ENCODE data around the gene PSG1. TPM values are rescaled to one million over a fixed set of nuclear protein-coding genes. Genes with fewer than 3 reads are reported as not detected.
"Not testable (repeated sequence)": the region's sequence is repeated elsewhere in the genome, so short reads cannot be mapped to it uniquely, and the experiment has no call there.

Gene PSG1
- total RNA-seq, 1 experiment from 2014 or later: not detected

DNA sequence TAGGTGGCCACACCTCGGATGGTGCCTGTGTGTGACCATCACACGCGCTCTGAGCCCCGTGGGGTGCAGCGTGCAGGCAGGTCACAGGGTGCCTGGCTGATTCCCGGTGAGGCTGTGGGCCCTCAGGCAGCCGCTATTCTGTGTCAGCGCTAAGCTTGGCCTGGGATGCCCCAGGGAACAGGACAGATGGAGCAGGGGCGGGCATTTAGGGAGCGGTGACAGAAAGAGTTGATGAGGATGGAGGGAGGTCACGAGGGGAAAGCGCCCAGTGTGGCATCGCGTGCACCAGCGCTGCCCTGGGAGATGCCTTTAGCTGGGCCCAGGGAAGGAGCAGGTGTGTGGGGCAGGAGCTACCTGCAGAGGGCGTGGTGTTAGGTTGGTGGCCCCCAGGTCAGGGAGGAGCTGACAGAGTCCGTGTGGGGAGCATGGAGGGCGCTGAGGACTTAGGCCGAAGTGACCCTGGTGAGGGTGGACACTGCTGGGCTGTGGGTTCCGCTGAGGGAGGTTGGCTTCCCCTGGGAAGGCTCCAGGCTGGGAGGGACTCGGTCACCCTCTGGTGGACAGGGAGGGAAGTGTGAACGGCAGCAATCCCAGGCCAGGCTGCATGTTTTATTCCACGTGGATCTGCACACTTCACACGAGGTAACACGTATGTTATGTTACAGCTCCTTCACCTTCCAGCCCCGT, 39.7 kb upstream of the PSG1 start:
- TF ChIP-seq, protein P1, sequence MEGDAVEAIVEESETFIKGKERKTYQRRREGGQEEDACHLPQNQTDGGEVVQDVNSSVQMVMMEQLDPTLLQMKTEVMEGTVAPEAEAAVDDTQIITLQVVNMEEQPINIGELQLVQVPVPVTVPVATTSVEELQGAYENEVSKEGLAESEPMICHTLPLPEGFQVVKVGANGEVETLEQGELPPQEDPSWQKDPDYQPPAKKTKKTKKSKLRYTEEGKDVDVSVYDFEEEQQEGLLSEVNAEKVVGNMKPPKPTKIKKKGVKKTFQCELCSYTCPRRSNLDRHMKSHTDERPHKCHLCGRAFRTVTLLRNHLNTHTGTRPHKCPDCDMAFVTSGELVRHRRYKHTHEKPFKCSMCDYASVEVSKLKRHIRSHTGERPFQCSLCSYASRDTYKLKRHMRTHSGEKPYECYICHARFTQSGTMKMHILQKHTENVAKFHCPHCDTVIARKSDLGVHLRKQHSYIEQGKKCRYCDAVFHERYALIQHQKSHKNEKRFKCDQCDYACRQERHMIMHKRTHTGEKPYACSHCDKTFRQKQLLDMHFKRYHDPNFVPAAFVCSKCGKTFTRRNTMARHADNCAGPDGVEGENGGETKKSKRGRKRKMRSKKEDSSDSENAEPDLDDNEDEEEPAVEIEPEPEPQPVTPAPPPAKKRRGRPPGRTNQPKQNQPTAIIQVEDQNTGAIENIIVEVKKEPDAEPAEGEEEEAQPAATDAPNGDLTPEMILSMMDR (conservative IDR thresholded peaks at IDR 0.05): 0 out of 3 replicates have a peak, but pooled peaks have one; percentile 11
- H4K20me1 ChIP-seq (ENCODE audit: control insufficient read depth, insufficient read depth, insufficient read length): not testable (repeated sequence)

DNA sequence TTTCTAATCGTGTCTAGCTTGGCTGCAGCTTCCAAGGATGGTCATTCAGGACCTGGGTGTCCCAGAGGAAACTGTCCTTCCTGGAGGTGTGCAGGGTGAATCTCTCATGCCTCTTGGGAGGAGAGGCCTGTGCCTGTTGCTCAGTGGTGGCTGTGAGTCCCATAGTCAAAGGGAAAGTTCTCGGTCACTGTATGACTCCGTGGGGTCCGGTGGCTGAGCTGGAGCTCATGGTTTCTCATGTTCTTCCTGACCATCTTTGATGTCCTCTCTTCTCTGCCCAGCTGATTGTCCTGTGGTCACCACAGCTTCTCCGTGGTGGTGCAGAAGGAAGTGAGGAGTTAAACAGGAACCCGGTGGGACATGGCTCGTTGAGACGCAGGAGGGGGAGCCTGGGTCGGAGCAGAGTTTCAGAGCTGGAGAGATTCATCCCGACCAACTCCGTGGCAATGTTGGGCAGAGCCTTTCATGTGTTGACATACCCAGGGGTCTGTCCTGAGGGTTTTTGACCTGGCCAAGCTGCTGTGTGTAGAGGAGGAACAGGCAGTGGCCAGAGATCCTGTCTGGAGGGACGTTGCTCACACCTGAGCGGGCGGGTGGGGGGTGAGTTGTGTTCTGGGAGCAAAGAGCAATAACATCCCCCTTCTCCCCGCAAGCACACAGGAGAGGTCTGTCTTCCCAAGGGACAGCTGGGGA, 39.0 kb upstream of the PSG1 start:
- not testable (repeated sequence) for H3K27me3 ChIP-seq (ENCODE audit: insufficient read depth, low read length); H3K23me2 ChIP-seq (ENCODE audit: insufficient read length, low read depth, low read length, poor library complexity, severe bottlenecking); H3K27me3 Mint-ChIP-seq (ENCODE audit: low read depth); H2BK5ac ChIP-seq (ENCODE audit: insufficient read length, low read length); H3K56ac ChIP-seq (ENCODE audit: insufficient read length, low read depth, low read length); H4K8ac ChIP-seq (replicated peaks; ENCODE audit: insufficient read length, low read depth, low read length); H2BK120ac ChIP-seq (ENCODE audit: low read depth, low read length, poor library complexity, severe bottlenecking); H3K4me2 ChIP-seq (ENCODE audit: insufficient read depth, insufficient read length, low read length); H3K27ac Mint-ChIP-seq; H2BK20ac ChIP-seq (ENCODE audit: low read depth, low read length, poor library complexity, severe bottlenecking); H4K91ac ChIP-seq (ENCODE audit: insufficient read length, low read depth, low read length); H3K23ac ChIP-seq (ENCODE audit: insufficient read length, low read depth, low read length); H2AFZ ChIP-seq (ENCODE audit: low read length); H2AK5ac ChIP-seq (ENCODE audit: insufficient read length, low read length); H3K14ac ChIP-seq (ENCODE audit: insufficient read depth, low read length); H3K9ac ChIP-seq (ENCODE audit: extremely low read depth, insufficient read length, low read length); H3T11ph ChIP-seq (ENCODE audit: low read length); H3K79me2 ChIP-seq (ENCODE audit: insufficient read depth, low read length); H3K79me1 ChIP-seq (ENCODE audit: insufficient read depth, low read depth, low read length, poor library complexity, severe bottlenecking); H3K4me3 Mint-ChIP-seq; H2BK12ac ChIP-seq (ENCODE audit: insufficient read length, low read depth, low read length); H4K5ac ChIP-seq (ENCODE audit: insufficient read length, low read depth, low read length); H3K4me1 Mint-ChIP-seq; H2BK15ac ChIP-seq (ENCODE audit: low read depth, low read length); H3K4ac ChIP-seq (ENCODE audit: low read depth, low read length); DNase-seq; H3K4me1 ChIP-seq (ENCODE audit: insufficient read depth, low read length); H3K27ac ChIP-seq (ENCODE audit: insufficient read length, low read depth, low read length); H3K18ac ChIP-seq (ENCODE audit: insufficient read length, low read depth, low read length); H4K20me1 ChIP-seq (ENCODE audit: control insufficient read depth, insufficient read depth, insufficient read length)
- peaks cover 76% of the 10 kb centered on the region for H3K9me3 ChIP-seq (ENCODE audit: control insufficient read depth, low read depth, low read length)
- peaks cover 16 to 29% (median 21%) of the 10 kb centered on the region in 3 experiments; a peak in 6 of 7 replicates for H3K36me3 Mint-ChIP-seq (ENCODE audit: insufficient read depth in 1 of 3, low read depth in 3 of 3)
- H3K9me3 Mint-ChIP-seq: peaks cover 97% of the 10 kb centered on the region in 2 experiments
- no CpG with 5 or more reads among the region's 15 CpGs for WGBS (ENCODE audit: extremely low coverage, insufficient read length, low lambda C conversion rate)

More for the DNA sequence above, 39.7 kb upstream of the PSG1 start:
- H3K9me3 ChIP-seq (ENCODE audit: control insufficient read depth, low read depth, low read length): peaks cover 78% of the 10 kb centered on the region
- H3K27ac Mint-ChIP-seq; H3K79me1 ChIP-seq (ENCODE audit: insufficient read depth, low read depth, low read length, poor library complexity, severe bottlenecking); H4K5ac ChIP-seq (ENCODE audit: insufficient read length, low read depth, low read length); H3K4me1 Mint-ChIP-seq; H2BK120ac ChIP-seq (ENCODE audit: low read depth, low read length, poor library complexity, severe bottlenecking); H4K8ac ChIP-seq (replicated peaks; ENCODE audit: insufficient read length, low read depth, low read length); H2BK20ac ChIP-seq (ENCODE audit: low read depth, low read length, poor library complexity, severe bottlenecking); H2AK5ac ChIP-seq (ENCODE audit: insufficient read length, low read length); H3K27me3 ChIP-seq (ENCODE audit: insufficient read depth, low read length); H3K4me3 Mint-ChIP-seq; H3K4me1 ChIP-seq (ENCODE audit: insufficient read depth, low read length); H3K18ac ChIP-seq (ENCODE audit: insufficient read length, low read depth, low read length); H3K4ac ChIP-seq (ENCODE audit: low read depth, low read length); H3K23me2 ChIP-seq (ENCODE audit: insufficient read length, low read depth, low read length, poor library complexity, severe bottlenecking); H3K27me3 Mint-ChIP-seq (ENCODE audit: low read depth); H3K4me2 ChIP-seq (ENCODE audit: insufficient read depth, insufficient read length, low read length); H3K27ac ChIP-seq (ENCODE audit: insufficient read length, low read depth, low read length); H3K23ac ChIP-seq (ENCODE audit: insufficient read length, low read depth, low read length); H2BK12ac ChIP-seq (ENCODE audit: insufficient read length, low read depth, low read length); H3T11ph ChIP-seq (ENCODE audit: low read length); H2BK15ac ChIP-seq (ENCODE audit: low read depth, low read length); H3K56ac ChIP-seq (ENCODE audit: insufficient read length, low read depth, low read length); H4K91ac ChIP-seq (ENCODE audit: insufficient read length, low read depth, low read length); DNase-seq; H3K79me2 ChIP-seq (ENCODE audit: insufficient read depth, low read length); H3K9ac ChIP-seq (ENCODE audit: extremely low read depth, insufficient read length, low read length); H2AFZ ChIP-seq (ENCODE audit: low read length); H2BK5ac ChIP-seq (ENCODE audit: insufficient read length, low read length); H3K14ac ChIP-seq (ENCODE audit: insufficient read depth, low read length): not testable (repeated sequence)
- Mint-ChIP-seq H3K9me3 (peaks cover 95 to 99% of the 10 kb centered on the region in 2 experiments), H3K36me3 (ENCODE audit: insufficient read depth in 1 of 3, low read depth in 3 of 3) (peaks cover 14 to 27% (median 21%) of the 10 kb centered on the region in 3 experiments; a peak in 6 of 7 replicates)
- no CpG with 5 or more reads among the region's 26 CpGs for WGBS (ENCODE audit: extremely low coverage, insufficient read length, low lambda C conversion rate)

All from H9 (cell line).